ENCODE results near the gene ERAL1. TPM values are rescaled to one million over a fixed set of nuclear protein-coding genes. Genes with fewer than 3 reads are reported as not detected.

The ERAL1 gene
- total RNA-seq, 1 experiment from 2014 or later, result 70.1 TPM

DNA sequence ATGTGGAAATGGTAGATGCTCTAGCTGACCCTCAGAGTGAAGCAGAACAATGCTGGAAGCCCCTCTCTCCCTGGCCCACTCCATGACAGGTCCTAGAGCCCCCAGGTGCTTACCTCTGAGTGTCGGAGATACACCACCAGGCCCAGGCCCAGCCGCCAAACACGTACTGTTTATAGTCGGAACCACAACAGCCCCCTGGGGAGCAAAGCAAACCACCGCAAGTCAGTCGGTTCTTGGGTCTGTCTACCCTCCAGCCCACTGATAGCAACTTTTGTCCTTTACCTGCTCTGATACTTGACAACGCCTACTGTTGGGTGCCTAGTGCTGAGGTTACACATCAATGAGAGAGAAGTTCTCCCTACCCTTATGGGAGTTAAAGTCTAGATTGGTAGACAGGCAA, 34.0 kb downstream of the ERAL1 start (continued):
- TF ChIP-seq, protein P1, sequence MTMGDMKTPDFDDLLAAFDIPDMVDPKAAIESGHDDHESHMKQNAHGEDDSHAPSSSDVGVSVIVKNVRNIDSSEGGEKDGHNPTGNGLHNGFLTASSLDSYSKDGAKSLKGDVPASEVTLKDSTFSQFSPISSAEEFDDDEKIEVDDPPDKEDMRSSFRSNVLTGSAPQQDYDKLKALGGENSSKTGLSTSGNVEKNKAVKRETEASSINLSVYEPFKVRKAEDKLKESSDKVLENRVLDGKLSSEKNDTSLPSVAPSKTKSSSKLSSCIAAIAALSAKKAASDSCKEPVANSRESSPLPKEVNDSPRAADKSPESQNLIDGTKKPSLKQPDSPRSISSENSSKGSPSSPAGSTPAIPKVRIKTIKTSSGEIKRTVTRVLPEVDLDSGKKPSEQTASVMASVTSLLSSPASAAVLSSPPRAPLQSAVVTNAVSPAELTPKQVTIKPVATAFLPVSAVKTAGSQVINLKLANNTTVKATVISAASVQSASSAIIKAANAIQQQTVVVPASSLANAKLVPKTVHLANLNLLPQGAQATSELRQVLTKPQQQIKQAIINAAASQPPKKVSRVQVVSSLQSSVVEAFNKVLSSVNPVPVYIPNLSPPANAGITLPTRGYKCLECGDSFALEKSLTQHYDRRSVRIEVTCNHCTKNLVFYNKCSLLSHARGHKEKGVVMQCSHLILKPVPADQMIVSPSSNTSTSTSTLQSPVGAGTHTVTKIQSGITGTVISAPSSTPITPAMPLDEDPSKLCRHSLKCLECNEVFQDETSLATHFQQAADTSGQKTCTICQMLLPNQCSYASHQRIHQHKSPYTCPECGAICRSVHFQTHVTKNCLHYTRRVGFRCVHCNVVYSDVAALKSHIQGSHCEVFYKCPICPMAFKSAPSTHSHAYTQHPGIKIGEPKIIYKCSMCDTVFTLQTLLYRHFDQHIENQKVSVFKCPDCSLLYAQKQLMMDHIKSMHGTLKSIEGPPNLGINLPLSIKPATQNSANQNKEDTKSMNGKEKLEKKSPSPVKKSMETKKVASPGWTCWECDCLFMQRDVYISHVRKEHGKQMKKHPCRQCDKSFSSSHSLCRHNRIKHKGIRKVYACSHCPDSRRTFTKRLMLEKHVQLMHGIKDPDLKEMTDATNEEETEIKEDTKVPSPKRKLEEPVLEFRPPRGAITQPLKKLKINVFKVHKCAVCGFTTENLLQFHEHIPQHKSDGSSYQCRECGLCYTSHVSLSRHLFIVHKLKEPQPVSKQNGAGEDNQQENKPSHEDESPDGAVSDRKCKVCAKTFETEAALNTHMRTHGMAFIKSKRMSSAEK (CRISPR knock-in tag; IDR thresholded peaks at IDR 0.05; ENCODE audit: borderline replicate concordance), result no peak
- TF ChIP-seq, protein P2, sequence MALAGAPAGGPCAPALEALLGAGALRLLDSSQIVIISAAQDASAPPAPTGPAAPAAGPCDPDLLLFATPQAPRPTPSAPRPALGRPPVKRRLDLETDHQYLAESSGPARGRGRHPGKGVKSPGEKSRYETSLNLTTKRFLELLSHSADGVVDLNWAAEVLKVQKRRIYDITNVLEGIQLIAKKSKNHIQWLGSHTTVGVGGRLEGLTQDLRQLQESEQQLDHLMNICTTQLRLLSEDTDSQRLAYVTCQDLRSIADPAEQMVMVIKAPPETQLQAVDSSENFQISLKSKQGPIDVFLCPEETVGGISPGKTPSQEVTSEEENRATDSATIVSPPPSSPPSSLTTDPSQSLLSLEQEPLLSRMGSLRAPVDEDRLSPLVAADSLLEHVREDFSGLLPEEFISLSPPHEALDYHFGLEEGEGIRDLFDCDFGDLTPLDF (CRISPR knock-in tag; IDR thresholded peaks at IDR 0.05), result no peak
- TF ChIP-seq RELA (CRISPR knock-in tag; IDR thresholded peaks at IDR 0.05; ENCODE audit: borderline replicate concordance) (no peak), FOXP1 (CRISPR knock-in tag; IDR thresholded peaks at IDR 0.05; ENCODE audit: borderline replicate concordance) (no peak)
- TF ChIP-seq, protein P3, sequence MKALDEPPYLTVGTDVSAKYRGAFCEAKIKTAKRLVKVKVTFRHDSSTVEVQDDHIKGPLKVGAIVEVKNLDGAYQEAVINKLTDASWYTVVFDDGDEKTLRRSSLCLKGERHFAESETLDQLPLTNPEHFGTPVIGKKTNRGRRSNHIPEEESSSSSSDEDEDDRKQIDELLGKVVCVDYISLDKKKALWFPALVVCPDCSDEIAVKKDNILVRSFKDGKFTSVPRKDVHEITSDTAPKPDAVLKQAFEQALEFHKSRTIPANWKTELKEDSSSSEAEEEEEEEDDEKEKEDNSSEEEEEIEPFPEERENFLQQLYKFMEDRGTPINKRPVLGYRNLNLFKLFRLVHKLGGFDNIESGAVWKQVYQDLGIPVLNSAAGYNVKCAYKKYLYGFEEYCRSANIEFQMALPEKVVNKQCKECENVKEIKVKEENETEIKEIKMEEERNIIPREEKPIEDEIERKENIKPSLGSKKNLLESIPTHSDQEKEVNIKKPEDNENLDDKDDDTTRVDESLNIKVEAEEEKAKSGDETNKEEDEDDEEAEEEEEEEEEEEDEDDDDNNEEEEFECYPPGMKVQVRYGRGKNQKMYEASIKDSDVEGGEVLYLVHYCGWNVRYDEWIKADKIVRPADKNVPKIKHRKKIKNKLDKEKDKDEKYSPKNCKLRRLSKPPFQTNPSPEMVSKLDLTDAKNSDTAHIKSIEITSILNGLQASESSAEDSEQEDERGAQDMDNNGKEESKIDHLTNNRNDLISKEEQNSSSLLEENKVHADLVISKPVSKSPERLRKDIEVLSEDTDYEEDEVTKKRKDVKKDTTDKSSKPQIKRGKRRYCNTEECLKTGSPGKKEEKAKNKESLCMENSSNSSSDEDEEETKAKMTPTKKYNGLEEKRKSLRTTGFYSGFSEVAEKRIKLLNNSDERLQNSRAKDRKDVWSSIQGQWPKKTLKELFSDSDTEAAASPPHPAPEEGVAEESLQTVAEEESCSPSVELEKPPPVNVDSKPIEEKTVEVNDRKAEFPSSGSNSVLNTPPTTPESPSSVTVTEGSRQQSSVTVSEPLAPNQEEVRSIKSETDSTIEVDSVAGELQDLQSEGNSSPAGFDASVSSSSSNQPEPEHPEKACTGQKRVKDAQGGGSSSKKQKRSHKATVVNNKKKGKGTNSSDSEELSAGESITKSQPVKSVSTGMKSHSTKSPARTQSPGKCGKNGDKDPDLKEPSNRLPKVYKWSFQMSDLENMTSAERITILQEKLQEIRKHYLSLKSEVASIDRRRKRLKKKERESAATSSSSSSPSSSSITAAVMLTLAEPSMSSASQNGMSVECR (CRISPR knock-in tag; IDR thresholded peaks at IDR 0.05; ENCODE audit: borderline replicate concordance), result no peak

DNA sequence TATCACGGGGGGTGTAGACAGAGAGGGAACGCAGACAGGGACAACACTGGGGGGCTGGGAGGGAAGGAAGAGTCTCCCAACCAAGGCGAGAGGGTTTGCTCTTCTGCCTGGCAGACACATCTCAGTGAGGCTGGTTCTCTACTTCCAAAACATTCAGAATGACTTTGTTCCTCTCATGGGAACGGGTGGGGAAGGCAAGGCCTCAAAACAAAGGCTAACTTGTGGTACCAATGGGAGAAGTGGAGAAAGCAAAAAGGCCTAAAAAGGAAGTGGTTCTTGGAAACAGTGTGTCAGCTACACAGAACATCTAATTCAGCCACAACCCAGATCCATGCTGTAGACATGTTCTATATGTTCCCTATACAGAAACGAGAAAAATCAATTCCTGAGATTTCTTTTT, 35.2 kb downstream of the ERAL1 start:
- ChIA-PET POLR2A (interaction anchor here (0.7 kb wide), 1 partner anchor 15 kb away, joined by 4 read pairs; no protein-coding TSS in a partner anchor), CTCF (interaction anchor here (1.4 kb wide), 1 partner anchor 227 kb away, joined by 8 read pairs; no protein-coding TSS in a partner anchor)
- TF ChIP-seq SP1 (CRISPR knock-in tag; conservative IDR thresholded peaks at IDR 0.05) (no peak), NR1H2 (CRISPR knock-in tag; IDR thresholded peaks at IDR 0.05) (no peak), ZNF317 (CRISPR knock-in tag; IDR thresholded peaks at IDR 0.05; ENCODE audit: borderline replicate concordance, low read depth) (no peak), NFE2L1 (CRISPR knock-in tag; IDR thresholded peaks at IDR 0.05) (no peak), RELA (CRISPR knock-in tag; IDR thresholded peaks at IDR 0.05; ENCODE audit: borderline replicate concordance) (no peak), JUN (CRISPR knock-in tag; IDR thresholded peaks at IDR 0.05) (no peak), TEAD1 (CRISPR knock-in tag; IDR thresholded peaks at IDR 0.05) (no peak)
- TF ChIP-seq, protein P4, sequence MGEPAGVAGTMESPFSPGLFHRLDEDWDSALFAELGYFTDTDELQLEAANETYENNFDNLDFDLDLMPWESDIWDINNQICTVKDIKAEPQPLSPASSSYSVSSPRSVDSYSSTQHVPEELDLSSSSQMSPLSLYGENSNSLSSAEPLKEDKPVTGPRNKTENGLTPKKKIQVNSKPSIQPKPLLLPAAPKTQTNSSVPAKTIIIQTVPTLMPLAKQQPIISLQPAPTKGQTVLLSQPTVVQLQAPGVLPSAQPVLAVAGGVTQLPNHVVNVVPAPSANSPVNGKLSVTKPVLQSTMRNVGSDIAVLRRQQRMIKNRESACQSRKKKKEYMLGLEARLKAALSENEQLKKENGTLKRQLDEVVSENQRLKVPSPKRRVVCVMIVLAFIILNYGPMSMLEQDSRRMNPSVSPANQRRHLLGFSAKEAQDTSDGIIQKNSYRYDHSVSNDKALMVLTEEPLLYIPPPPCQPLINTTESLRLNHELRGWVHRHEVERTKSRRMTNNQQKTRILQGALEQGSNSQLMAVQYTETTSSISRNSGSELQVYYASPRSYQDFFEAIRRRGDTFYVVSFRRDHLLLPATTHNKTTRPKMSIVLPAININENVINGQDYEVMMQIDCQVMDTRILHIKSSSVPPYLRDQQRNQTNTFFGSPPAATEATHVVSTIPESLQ (CRISPR knock-in tag; IDR thresholded peaks at IDR 0.05), result no peak
- TF ChIP-seq, protein P5, sequence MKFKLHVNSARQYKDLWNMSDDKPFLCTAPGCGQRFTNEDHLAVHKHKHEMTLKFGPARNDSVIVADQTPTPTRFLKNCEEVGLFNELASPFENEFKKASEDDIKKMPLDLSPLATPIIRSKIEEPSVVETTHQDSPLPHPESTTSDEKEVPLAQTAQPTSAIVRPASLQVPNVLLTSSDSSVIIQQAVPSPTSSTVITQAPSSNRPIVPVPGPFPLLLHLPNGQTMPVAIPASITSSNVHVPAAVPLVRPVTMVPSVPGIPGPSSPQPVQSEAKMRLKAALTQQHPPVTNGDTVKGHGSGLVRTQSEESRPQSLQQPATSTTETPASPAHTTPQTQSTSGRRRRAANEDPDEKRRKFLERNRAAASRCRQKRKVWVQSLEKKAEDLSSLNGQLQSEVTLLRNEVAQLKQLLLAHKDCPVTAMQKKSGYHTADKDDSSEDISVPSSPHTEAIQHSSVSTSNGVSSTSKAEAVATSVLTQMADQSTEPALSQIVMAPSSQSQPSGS (CRISPR knock-in tag; IDR thresholded peaks at IDR 0.05; ENCODE audit: borderline replicate concordance, low read depth), result no peak
- TF ChIP-seq, protein P6, sequence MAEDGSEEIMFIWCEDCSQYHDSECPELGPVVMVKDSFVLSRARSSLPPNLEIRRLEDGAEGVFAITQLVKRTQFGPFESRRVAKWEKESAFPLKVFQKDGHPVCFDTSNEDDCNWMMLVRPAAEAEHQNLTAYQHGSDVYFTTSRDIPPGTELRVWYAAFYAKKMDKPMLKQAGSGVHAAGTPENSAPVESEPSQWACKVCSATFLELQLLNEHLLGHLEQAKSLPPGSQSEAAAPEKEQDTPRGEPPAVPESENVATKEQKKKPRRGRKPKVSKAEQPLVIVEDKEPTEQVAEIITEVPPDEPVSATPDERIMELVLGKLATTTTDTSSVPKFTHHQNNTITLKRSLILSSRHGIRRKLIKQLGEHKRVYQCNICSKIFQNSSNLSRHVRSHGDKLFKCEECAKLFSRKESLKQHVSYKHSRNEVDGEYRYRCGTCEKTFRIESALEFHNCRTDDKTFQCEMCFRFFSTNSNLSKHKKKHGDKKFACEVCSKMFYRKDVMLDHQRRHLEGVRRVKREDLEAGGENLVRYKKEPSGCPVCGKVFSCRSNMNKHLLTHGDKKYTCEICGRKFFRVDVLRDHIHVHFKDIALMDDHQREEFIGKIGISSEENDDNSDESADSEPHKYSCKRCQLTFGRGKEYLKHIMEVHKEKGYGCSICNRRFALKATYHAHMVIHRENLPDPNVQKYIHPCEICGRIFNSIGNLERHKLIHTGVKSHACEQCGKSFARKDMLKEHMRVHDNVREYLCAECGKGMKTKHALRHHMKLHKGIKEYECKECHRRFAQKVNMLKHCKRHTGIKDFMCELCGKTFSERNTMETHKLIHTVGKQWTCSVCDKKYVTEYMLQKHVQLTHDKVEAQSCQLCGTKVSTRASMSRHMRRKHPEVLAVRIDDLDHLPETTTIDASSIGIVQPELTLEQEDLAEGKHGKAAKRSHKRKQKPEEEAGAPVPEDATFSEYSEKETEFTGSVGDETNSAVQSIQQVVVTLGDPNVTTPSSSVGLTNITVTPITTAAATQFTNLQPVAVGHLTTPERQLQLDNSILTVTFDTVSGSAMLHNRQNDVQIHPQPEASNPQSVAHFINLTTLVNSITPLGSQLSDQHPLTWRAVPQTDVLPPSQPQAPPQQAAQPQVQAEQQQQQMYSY (CRISPR knock-in tag; IDR thresholded peaks at IDR 0.05), result no peak
- TF ChIP-seq, protein P7, sequence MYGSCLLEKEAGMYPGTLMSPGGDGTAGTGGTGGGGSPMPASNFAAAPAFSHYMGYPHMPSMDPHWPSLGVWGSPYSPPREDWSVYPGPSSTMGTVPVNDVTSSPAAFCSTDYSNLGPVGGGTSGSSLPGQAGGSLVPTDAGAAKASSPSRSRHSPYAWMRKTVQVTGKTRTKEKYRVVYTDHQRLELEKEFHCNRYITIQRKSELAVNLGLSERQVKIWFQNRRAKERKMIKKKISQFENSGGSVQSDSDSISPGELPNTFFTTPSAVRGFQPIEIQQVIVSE (CRISPR knock-in tag; IDR thresholded peaks at IDR 0.05; ENCODE audit: borderline replicate concordance), result no peak
- TF ChIP-seq, protein P8, sequence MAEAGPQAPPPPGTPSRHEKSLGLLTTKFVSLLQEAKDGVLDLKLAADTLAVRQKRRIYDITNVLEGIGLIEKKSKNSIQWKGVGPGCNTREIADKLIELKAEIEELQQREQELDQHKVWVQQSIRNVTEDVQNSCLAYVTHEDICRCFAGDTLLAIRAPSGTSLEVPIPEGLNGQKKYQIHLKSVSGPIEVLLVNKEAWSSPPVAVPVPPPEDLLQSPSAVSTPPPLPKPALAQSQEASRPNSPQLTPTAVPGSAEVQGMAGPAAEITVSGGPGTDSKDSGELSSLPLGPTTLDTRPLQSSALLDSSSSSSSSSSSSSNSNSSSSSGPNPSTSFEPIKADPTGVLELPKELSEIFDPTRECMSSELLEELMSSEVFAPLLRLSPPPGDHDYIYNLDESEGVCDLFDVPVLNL (CRISPR knock-in tag; IDR thresholded peaks at IDR 0.05; ENCODE audit: borderline replicate concordance, low read depth), result no peak

More for the DNA sequence above, 35.2 kb downstream of the ERAL1 start:
- Mint-ChIP-seq H3K4me1 (peaks cover 8% of the 10 kb centered on the region), H3K27me3 (ENCODE audit: low read depth) (no peaks in the 10 kb centered on the region), H3K27ac (no peak overlapping the region), H3K4me3 (no peak overlapping the region), H3K9me3 (no peaks in the 10 kb centered on the region), H3K36me3 (peaks cover 8% of the 10 kb centered on the region)
- ATAC-seq (no peak), DNase-seq (ENCODE audit: low spot score) (no peak)

All from WTC11 (cell line).